SK-N-SH (cell line): ENCODE measurements around the gene CDH4. TPM values are rescaled to one million over a fixed set of nuclear protein-coding genes. Genes with fewer than 3 reads are reported as not detected.

Experiments
- CTCF ChIA-PET: fragments of 300-600, 350-600 bp; formaldehyde crosslinking; extraction: SDS; loops from one replicate; lab custom pipeline; 2021; lab: Yijun Ruan, JAX
- POLR2A ChIA-PET: fragments of 350-600 bp; sonication (Branson Sonifier 250); formaldehyde crosslinking; extraction: SDS; loops from one replicate; lab custom pipeline; 2020; ENCODE audit warnings: antibody characterized with exemption, inconsistent platforms; lab: Yijun Ruan, JAX
- DNase-seq: peaks from one replicate; pipeline ENCODE4 v3.0.0; 2012
- H2AFZ ChIP-seq: fragments of 200-600 bp; sonication (generic); 2 replicates; pipeline ENCODE4 v1.8.1; 2016; ENCODE audit warnings: antibody characterized with exemption, mild to moderate bottlenecking, low read depth
- H3F3A ChIP-seq: fragments of 200-600 bp; sonication (generic); replicated peaks from 2 replicates; pipeline ENCODE3; 2016; ENCODE audit warnings: antibody characterized with exemption, mild to moderate bottlenecking; ENCODE audit not compliant: insufficient read depth
- H3K27ac ChIP-seq, 2 experiments: fragments of 200-500 bp in 1 of 2; fragments of 200-600 bp in 1 of 2; sonication (Bioruptor generic) in 1 of 2; sonication (generic), shearing (Covaris generic) in 1 of 2; 2 replicates each; pipeline versions ENCODE4 v1.5.1 to v1.6.1; 2014 to 2016; ENCODE audit warnings: low read depth in 2 of 2, inconsistent platforms in 1 of 2, low read length in 1 of 2, mild to moderate bottlenecking in 1 of 2, mixed read lengths in 1 of 2
- H3K27me3 ChIP-seq: fragments of 200-600 bp; sonication (generic), shearing (Covaris generic); 2 replicates; pipeline ENCODE4 v1.6.1; 2016; ENCODE audit warnings: mixed run types; ENCODE audit not compliant: insufficient read depth
- H3K36me3 ChIP-seq, 2 experiments: fragments of 200-500 bp in 1 of 2; fragments of 200-600 bp in 1 of 2; sonication (Bioruptor generic) in 1 of 2; sonication (generic) in 1 of 2; replicated peaks in 1 of 2; 2 replicates each; pipeline versions ENCODE3 to v1.5.1; 2014 to 2016; ENCODE audit warnings: low read length in 1 of 2, mild to moderate bottlenecking in 1 of 2; ENCODE audit not compliant: insufficient read depth in 2 of 2, control insufficient read depth in 1 of 2
- H3K4me1 ChIP-seq, 2 experiments: fragments of 200-500 bp in 1 of 2; fragments of 200-600 bp in 1 of 2; sonication (Bioruptor generic) in 1 of 2; sonication (generic), shearing (Covaris generic) in 1 of 2; 2 replicates each; pipeline versions ENCODE4 v1.5.1 to v1.6.1; 2014 to 2016; ENCODE audit warnings: low read depth in 1 of 2, low read length in 1 of 2, mixed run types in 1 of 2; ENCODE audit not compliant: insufficient read depth in 2 of 2, control insufficient read depth in 1 of 2
- H3K4me2 ChIP-seq: fragments of 200-600 bp; sonication (generic), shearing (Covaris generic); 2 replicates; pipeline ENCODE4 v1.6.1; 2017; ENCODE audit warnings: mixed run types
- H3K4me3 ChIP-seq, 2 experiments: fragments of 200-500 bp in 1 of 2; fragments of 200-600 bp in 1 of 2; sonication (Bioruptor generic) in 1 of 2; sonication (generic), shearing (Covaris generic) in 1 of 2; 2 replicates each; pipeline versions ENCODE4 v1.5.1 to v1.8.1; 2014 to 2016; ENCODE audit warnings: low read depth in 2 of 2, inconsistent platforms in 1 of 2, low read length in 1 of 2, mild to moderate bottlenecking in 1 of 2, mixed read lengths in 1 of 2, moderate library complexity in 1 of 2
- H3K79me2 ChIP-seq: fragments of 200-600 bp; sonication (generic); 2 replicates; pipeline ENCODE4 v1.8.1; 2017; ENCODE audit warnings: mild to moderate bottlenecking; ENCODE audit not compliant: insufficient read depth
- H3K9ac ChIP-seq: fragments of 200-600 bp; sonication (generic); 2 replicates; pipeline ENCODE4 v1.6.1; 2017; ENCODE audit warnings: mixed run types
- H3K9me2 ChIP-seq: fragments of 200-600 bp; sonication (generic); 2 replicates; pipeline ENCODE4 v1.6.1; 2017; ENCODE audit warnings: mixed run types
- H3K9me3 ChIP-seq: fragments of 200-600 bp; sonication (generic); 2 replicates; pipeline ENCODE4 v1.6.1; 2017; ENCODE audit warnings: mixed run types, mild to moderate bottlenecking, moderate library complexity
- H4K20me1 ChIP-seq: fragments of 200-600 bp; sonication (generic); 2 replicates; pipeline ENCODE4 v1.6.1; 2017; ENCODE audit warnings: mild to moderate bottlenecking, mixed run types; ENCODE audit not compliant: insufficient read depth
- CHD2 ChIP-seq: fragments of 150-350 bp; IDR thresholded peaks from 2 replicates; pipeline ENCODE4 v1.6.1; 2018; ENCODE audit warnings: low read length; ENCODE audit not compliant: partially characterized antibody
- FOXJ3 ChIP-seq: sonication (generic); formaldehyde crosslinking; IDR thresholded peaks from 2 replicates; pipeline ENCODE4 v1.5.1; 2020; ENCODE audit warnings: mild to moderate bottlenecking, missing genetic modification reagents
- GABPA ChIP-seq: IDR thresholded peaks from 2 replicates; pipeline ENCODE4 v1.4.0; 2012; ENCODE audit warnings: low read depth, mild to moderate bottlenecking
- GATA2 ChIP-seq: sonication (generic); formaldehyde crosslinking; IDR thresholded peaks from 2 replicates; pipeline ENCODE4 v1.5.0; 2020; ENCODE audit warnings: mild to moderate bottlenecking, missing genetic modification reagents
- IRF3 ChIP-seq: fragments of 150-350 bp; IDR thresholded peaks from 2 replicates; pipeline ENCODE4 v1.6.1; 2016; ENCODE audit warnings: mild to moderate bottlenecking, low read depth, low read length
- JUND ChIP-seq: IDR thresholded peaks from 2 replicates; pipeline ENCODE4 v1.4.0; 2012
- MEF2A ChIP-seq: IDR thresholded peaks from 2 replicates; pipeline ENCODE4 v1.4.0; 2012; ENCODE audit warnings: low read depth, borderline replicate concordance
- MXI1 ChIP-seq: IDR thresholded peaks from 2 replicates; pipeline ENCODE4 v1.6.1; 2012; ENCODE audit warnings: mild to moderate bottlenecking, low read depth, low read length, improper control_type of control experiment
- NFIC ChIP-seq: IDR thresholded peaks from 2 replicates; pipeline ENCODE4 v1.4.0; 2012; ENCODE audit warnings: borderline replicate concordance
- POLR2AphosphoS5 ChIP-seq: IDR thresholded peaks from 2 replicates; pipeline ENCODE4 v1.6.1; 2012; ENCODE audit warnings: low read depth, low read length
- RCOR1 ChIP-seq: fragments of 150-350 bp; IDR thresholded peaks from 2 replicates; pipeline ENCODE4 v1.6.1; 2017; ENCODE audit warnings: antibody characterized with exemption, low read length
- REST ChIP-seq: IDR thresholded peaks from 2 replicates; pipeline ENCODE4 v1.6.1; 2012; ENCODE audit warnings: mild to moderate bottlenecking, low read depth, low read length, moderate library complexity
- RXRA ChIP-seq: IDR thresholded peaks from 2 replicates; pipeline ENCODE4 v1.4.0; 2012; ENCODE audit warnings: low read depth, mild to moderate bottlenecking, borderline replicate concordance
- SIN3A ChIP-seq: IDR thresholded peaks from 2 replicates; pipeline ENCODE4 v1.6.1; 2012; ENCODE audit warnings: low read depth, mild to moderate bottlenecking, low read length, moderate library complexity, borderline replicate concordance
- SMC3 ChIP-seq: IDR thresholded peaks from 2 replicates; pipeline ENCODE4 v1.6.1; 2012; ENCODE audit warnings: low read depth, low read length, improper control_type of control experiment
- TAF1 ChIP-seq: IDR thresholded peaks from 2 replicates; pipeline ENCODE4 v1.6.1; 2012; ENCODE audit warnings: low read depth, mild to moderate bottlenecking, low read length, moderate library complexity, borderline replicate concordance
- TEAD4 ChIP-seq: IDR thresholded peaks from 2 replicates; pipeline ENCODE4 v1.4.0; 2012; ENCODE audit warnings: mild to moderate bottlenecking, borderline replicate concordance; ENCODE audit not compliant: insufficient read depth
- YY1 ChIP-seq: IDR thresholded peaks from 2 replicates; pipeline ENCODE4 v1.4.0; 2012; ENCODE audit warnings: low read depth, mild to moderate bottlenecking
- WGBS: methylation state at CpG from one replicate; pipeline ENCODE4 v1.1.6; 2017; ENCODE audit warnings: low lambda C conversion rate; 5-methylcytosine and 5-hydroxymethylcytosine counted together
- polyA plus RNA-seq, 3 experiments: library from polyadenylated mRNA; depleted of rRNA; stranded (reverse); fragments of >200 nt; gene quantifications; 2 replicates each; pipeline ENCODE4 v1.2.3, GENCODE V29; 2012
- TF ChIP-seq, protein P1 (sequence below): IDR thresholded peaks from 2 replicates; pipeline ENCODE4; 2012

CDH4 gene
- polyA plus RNA-seq, 1 of the 3 experiments (the other 2 are of a cell fraction), result not detected

DNA sequence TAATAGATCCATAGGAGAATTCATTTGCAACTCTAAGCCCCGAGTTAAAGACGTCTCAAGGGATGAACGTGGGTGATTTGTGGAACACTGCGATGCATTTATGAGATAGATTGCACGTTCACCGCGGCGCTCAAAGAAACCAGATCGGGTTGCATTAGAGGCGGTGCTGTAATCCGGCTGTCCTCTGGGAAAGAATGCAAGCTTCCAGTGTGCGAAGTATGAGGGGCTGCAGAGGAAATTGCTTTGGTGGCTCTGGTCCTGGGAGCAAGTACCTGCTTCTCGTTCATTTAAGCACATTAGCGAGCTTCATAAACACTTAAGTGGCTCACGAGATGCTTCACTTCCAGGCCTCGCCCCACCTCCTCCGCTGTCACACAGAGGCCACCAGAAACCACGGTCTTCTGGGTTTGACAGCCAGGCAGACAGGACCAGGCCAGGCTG is 182.3 kb downstream of the CDH4 start:
- no peak for DNase-seq
- Histone ChIP-seq H3K36me3 (no peaks in the 10 kb centered on the region), H2AFZ (no peak overlapping the region), H3K9me3 (no peaks in the 10 kb centered on the region), H3K4me3 (no peak overlapping the region), H3K4me2 (no peak overlapping the region), H3K4me1 (peaks cover 0 to 7% of the 10 kb centered on the region in 2 experiments; a peak in 2 of 4 replicates), H3K79me2 (no peaks in the 10 kb centered on the region), H3K9ac (no peak overlapping the region), H3K27ac (no peak overlapping the region), H3K27me3 (no peaks in the 10 kb centered on the region), H3K9me2 (no peaks in the 10 kb centered on the region), H3F3A (no peaks in the 10 kb centered on the region), H4K20me1 (no peaks in the 10 kb centered on the region)
- POLR2A ChIA-PET, result no interaction called here
- WGBS, result 65% methylated on average over 18 of the region's 18 CpGs
- CTCF ChIA-PET, result interaction anchor here (0.8 kb wide), 1 partner anchor 28 kb away, joined by 3 read pairs; no protein-coding TSS in a partner anchor
- TF ChIP-seq YY1 (no peak), FOXJ3 (no peak), NFIC (no peak), MEF2A (no peak), TEAD4 (no peak), JUND (no peak), IRF3 (no peak), SIN3A (no peak), RXRA (no peak), RCOR1 (no peak), MXI1 (no peak), GABPA (no peak)
- TF ChIP-seq, protein P1, sequence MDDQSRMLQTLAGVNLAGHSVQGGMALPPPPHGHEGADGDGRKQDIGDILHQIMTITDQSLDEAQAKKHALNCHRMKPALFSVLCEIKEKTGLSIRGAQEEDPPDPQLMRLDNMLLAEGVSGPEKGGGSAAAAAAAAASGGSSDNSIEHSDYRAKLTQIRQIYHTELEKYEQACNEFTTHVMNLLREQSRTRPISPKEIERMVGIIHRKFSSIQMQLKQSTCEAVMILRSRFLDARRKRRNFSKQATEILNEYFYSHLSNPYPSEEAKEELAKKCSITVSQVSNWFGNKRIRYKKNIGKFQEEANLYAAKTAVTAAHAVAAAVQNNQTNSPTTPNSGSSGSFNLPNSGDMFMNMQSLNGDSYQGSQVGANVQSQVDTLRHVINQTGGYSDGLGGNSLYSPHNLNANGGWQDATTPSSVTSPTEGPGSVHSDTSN, result no peak
- TF ChIP-seq, all 33 proteins: peak for 0

DNA sequence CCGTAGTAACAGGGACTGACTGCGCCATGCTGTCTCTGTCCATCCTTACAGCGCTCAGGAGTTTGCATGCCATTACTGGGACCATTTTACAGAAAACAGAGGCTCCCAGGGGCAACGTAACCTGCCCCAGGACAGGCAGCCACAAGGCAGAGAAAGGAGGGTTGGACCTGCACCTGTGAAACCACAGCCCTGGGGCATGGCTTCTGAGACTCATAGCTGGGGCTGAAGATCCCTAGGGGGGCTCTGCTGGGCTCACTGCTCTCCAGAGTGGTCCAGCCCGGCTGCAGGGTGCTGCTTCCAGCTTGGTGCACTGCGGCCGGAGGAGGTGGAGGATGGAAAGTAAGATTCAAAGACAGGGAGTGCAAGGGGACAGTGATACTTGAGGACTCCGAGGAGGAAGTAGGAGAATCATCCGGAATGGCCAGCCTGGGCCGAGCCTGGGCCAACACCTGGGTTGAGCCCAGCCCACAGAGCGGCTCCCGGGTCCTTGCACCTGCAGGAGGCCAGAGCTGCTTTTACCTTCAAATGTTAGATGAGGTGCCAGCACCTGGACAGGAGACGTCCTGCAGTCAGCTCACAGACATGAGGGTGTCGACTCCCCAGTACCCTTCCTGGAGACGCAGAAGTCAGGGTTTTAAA is 183.2 kb downstream of the CDH4 start:
- Histone ChIP-seq H3F3A (no peaks in the 10 kb centered on the region), H3K9me2 (no peaks in the 10 kb centered on the region), H3K9me3 (no peaks in the 10 kb centered on the region), H2AFZ (no peak overlapping the region), H3K4me2 (no peak overlapping the region), H3K79me2 (no peaks in the 10 kb centered on the region), H3K4me3 (no peak overlapping the region), H3K4me1 (peaks cover 0 to 7% of the 10 kb centered on the region in 2 experiments; a peak in 2 of 4 replicates), H3K9ac (no peak overlapping the region), H3K36me3 (no peaks in the 10 kb centered on the region), H3K27me3 (no peaks in the 10 kb centered on the region), H4K20me1 (no peaks in the 10 kb centered on the region), H3K27ac (no peak overlapping the region)
- CTCF ChIA-PET, result no interaction called here
- POLR2A ChIA-PET, result no interaction called here
- WGBS, result 67% methylated on average over 14 of the region's 15 CpGs
- DNase-seq, result no peak
- TF ChIP-seq TEAD4 (no peak), JUND (no peak), POLR2AphosphoS5 (no peak), GATA2 (CRISPR knock-in tag) (no peak), TAF1 (no peak), REST (no peak), IRF3 (no peak), MXI1 (no peak), RCOR1 (no peak), SMC3 (no peak), CHD2 (no peak)
